Erythroblast (primary cell): ENCODE measurements around the gene MEIS1.

Source experiments
- GATA1 ChIP-seq: IDR thresholded peaks from 2 replicates; pipeline ENCODE4 v1.6.1; 2011; ENCODE audit warnings: low read depth, mild to moderate bottlenecking, control low read depth, low read length, moderate library complexity
- POLR2A ChIP-seq: IDR thresholded peaks from 2 replicates; pipeline ENCODE4 v1.6.1; 2011; ENCODE audit warnings: mild to moderate bottlenecking, low read length

DNA sequence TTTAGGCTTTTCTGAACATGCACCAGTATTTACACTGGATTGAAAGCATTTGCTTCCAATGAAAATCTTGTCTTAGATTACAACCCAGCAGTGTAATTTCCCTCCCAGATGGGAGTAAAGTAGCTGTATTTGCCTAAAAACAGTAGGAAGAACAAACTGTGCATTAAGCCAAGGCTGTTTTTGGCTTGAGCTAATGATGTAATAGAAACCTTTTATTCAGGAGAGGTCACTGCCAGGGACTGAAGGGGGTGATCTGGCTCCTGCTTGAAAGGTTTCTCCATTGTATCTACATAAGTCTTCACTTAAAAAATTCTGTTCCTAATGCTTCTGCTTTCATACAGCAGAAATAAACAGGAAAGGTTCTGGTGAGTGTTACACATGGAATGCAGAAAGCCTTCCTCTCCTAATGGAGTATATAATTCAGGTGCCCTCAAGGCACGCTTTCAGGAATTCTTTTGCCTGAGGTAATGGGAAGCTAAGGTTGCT is 74.4 kb downstream of the MEIS1 start:
- no peak for TF ChIP-seq POLR2A
- TF ChIP-seq GATA1, result no peak
